ENCODE data around the gene TANGO6.

DNA sequence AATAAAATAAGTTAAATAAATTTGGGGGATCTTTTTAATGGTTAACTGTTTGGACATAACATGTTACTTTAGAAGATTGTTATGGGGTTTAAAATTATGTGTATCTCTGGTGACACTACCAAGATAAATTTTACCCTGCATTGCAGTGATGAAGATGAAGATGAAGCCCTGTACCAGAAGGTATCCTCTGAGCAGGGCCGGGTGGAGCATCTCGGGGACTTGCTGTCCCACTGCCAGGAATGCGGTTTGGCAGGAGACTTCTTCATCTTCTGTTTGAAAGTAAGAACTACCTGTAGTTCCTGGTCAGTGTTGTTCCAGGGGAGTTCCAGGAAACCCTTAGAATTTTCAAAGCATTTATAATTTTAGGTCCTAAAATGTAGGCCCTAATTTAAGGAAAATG, 64.0 kb downstream of the TANGO6 start:
- TF ChIP-seq POLR2A (IDR thresholded peaks at IDR 0.05) (no peak), CTCF (IDR thresholded peaks at IDR 0.05) (no peak)
